CD4-positive, alpha-beta T cell (primary cell): ENCODE measurements around the gene DCLRE1B. TPM values are rescaled to one million over a fixed set of nuclear protein-coding genes. Genes with fewer than 3 reads are reported as not detected.

Experiments used
- ATAC-seq: fragments of 200-7000 bp; cut with Tn5 transposase; one replicate; pipeline ENCODE4 v1.10.0; 2022; ENCODE audit warnings: mild to moderate bottlenecking; ENCODE audit not compliant: poor library complexity
- CTCF ChIA-PET: fragments of 350-600 bp; sonication (Branson Sonifier 250); formaldehyde crosslinking; loops from one replicate; lab custom pipeline; 2021; ENCODE audit warnings: antibody characterized with exemption, inconsistent platforms; lab: Charles Lee
- POLR2A ChIA-PET: fragments of 350-600 bp; sonication (Branson Sonifier 250); formaldehyde crosslinking; loops from one replicate; lab custom pipeline; 2021; ENCODE audit warnings: antibody characterized with exemption, inconsistent platforms; lab: Charles Lee
- DNase-seq, 14 experiments: peaks; one replicate each; pipeline ENCODE4 v3.0.0-alpha.2; 2013 to 2020; ENCODE audit warnings: mixed read lengths in 2 of 14
- H3K27ac ChIP-seq, 2 donors: one replicate each; pipeline versions ENCODE4 v1.5.1 to v1.7.0; 2013; ENCODE audit warnings: low read length in 2 of 2, low read depth in 1 of 2, mild to moderate bottlenecking in 1 of 2
- H3K27me3 ChIP-seq, 2 experiments: 1 replicate in 1 of 2; 2 replicates in 1 of 2; pipeline versions ENCODE4 v1.6.1 to v1.7.0; 2013; ENCODE audit warnings: low read length in 2 of 2, control low read depth in 1 of 2, mild to moderate bottlenecking in 1 of 2, moderate library complexity in 1 of 2; ENCODE audit not compliant: insufficient read depth in 2 of 2, control insufficient read depth in 1 of 2
- H3K36me3 ChIP-seq: one replicate; pipeline ENCODE4 v1.6.1; 2013; ENCODE audit warnings: low read length, control low read depth; ENCODE audit not compliant: insufficient read depth
- H3K4me1 ChIP-seq: one replicate; pipeline ENCODE4 v1.6.1; 2013; ENCODE audit warnings: low read length, control low read depth; ENCODE audit not compliant: insufficient read depth
- H3K4me3 ChIP-seq: one replicate; pipeline ENCODE4 v1.5.1; 2013; ENCODE audit warnings: mild to moderate bottlenecking, low read length, moderate library complexity
- H3K9me3 ChIP-seq, 2 experiments: 1 replicate in 1 of 2; 2 replicates in 1 of 2; pipeline versions ENCODE4 v1.6.1 to v1.7.0; 2013; ENCODE audit warnings: low read length in 2 of 2, mild to moderate bottlenecking in 2 of 2, control low read depth in 1 of 2, moderate library complexity in 1 of 2; ENCODE audit not compliant: control insufficient read depth in 1 of 2, insufficient read depth in 1 of 2
- H3K27ac Mint-ChIP-seq: one replicate; pipeline ENCODE4 v1.8.0; 2020; ENCODE audit warnings: mixed read lengths
- H3K27me3 Mint-ChIP-seq: one replicate; pipeline ENCODE4 v1.8.0; 2021; ENCODE audit warnings: mixed read lengths
- H3K36me3 Mint-ChIP-seq: one replicate; pipeline ENCODE4 v1.8.0; 2021; ENCODE audit warnings: low read depth, mixed read lengths
- H3K4me1 Mint-ChIP-seq: one replicate; pipeline ENCODE4 v1.8.0; 2021; ENCODE audit warnings: low read depth, mixed read lengths
- H3K4me3 Mint-ChIP-seq: one replicate; pipeline ENCODE4 v1.8.0; 2020; ENCODE audit warnings: mild to moderate bottlenecking, mixed read lengths
- H3K9me3 Mint-ChIP-seq: one replicate; pipeline ENCODE4 v1.8.0; 2020; ENCODE audit warnings: mixed read lengths
- CTCF ChIP-seq: fragments of 200-600 bp; IDR thresholded peaks from one replicate; pipeline ENCODE4 v1.8.0; 2022; ENCODE audit warnings: antibody characterized with exemption, mild to moderate bottlenecking
- intact Hi-C, 2 experiments: fragments of 100-400 bp; cut with DNase I in 1 of 2; cut with micrococcal nuclease in 1 of 2; formaldehyde crosslinking; loops; one replicate each; pipeline versions ENCODE4 v1.15.1 to v1.9.0; 2023 to 2025; cut with DNase I, micrococcal nuclease
- total RNA-seq, 174 experiments: library from RNA in 2 of 174; stranded (reverse) in 2 of 174; gene quantifications; one replicate each; pipeline ENCODE4 v1.2.3 and lab custom pipeline; 2021 to 2026

The DCLRE1B gene
- total RNA-seq, 2 experiments from 2014 or later: 6.4 to 6.8 TPM

GRCh38 chr1:113898241-113898814 lies 6.8 kb upstream of the DCLRE1B start:
- H3K4me3 ChIP-seq: no peak overlapping the region
- POLR2A ChIA-PET: interaction anchor here (1.3 kb wide), 1 partner anchor 26 kb away, joined by 3 read pairs; no protein-coding TSS in a partner anchor
- TF ChIP-seq CTCF: no peak
- Mint-ChIP-seq H3K36me3 (peaks cover 96% of the 10 kb centered on the region), H3K4me3 (no peak overlapping the region), H3K27me3 (no peaks in the 10 kb centered on the region), H3K4me1 (peaks cover 39% of the 10 kb centered on the region), H3K27ac (peak overlapping the region; percentile 19), H3K9me3 (no peaks in the 10 kb centered on the region)
- ATAC-seq: no peak
- H3K27ac ChIP-seq: no peak overlapping the region
- H3K9me3 ChIP-seq: no peaks in the 10 kb centered on the region
- peaks cover 17% of the 10 kb centered on the region for H3K4me1 ChIP-seq
- no peak for DNase-seq
- peaks cover 77% of the 10 kb centered on the region for H3K36me3 ChIP-seq
- intact Hi-C loops: no loop called here
- no peaks in the 10 kb centered on the region for H3K27me3 ChIP-seq
- CTCF ChIA-PET: interaction anchor here (1.3 kb wide), 1 partner anchor 48 kb away, joined by 3 read pairs; no protein-coding TSS in a partner anchor

GRCh38 chr1:113899111-113899510 lies 6.0 kb upstream of the DCLRE1B start:
- TF ChIP-seq CTCF: no peak
- Histone ChIP-seq H3K4me3 (no peak overlapping the region), H3K36me3 (peaks cover 71% of the 10 kb centered on the region), H3K9me3 (no peaks in the 10 kb centered on the region), H3K27ac (no peak overlapping the region), H3K4me1 (peaks cover 24% of the 10 kb centered on the region), H3K27me3 (no peaks in the 10 kb centered on the region)
- ChIA-PET POLR2A (interaction anchor here (0.6 to 0.7 kb wide), 2 partner anchors 32 to 447 kb away, joined by 3 to 4 read pairs; no protein-coding TSS in a partner anchor), CTCF (interaction anchor here (1.3 kb wide), 1 partner anchor 47 kb away, joined by 3 read pairs; no protein-coding TSS in a partner anchor)
- H3K4me1 Mint-ChIP-seq: peaks cover 47% of the 10 kb centered on the region
- no peak for ATAC-seq
- intact Hi-C loops: no loop called here
- no peak overlapping the region for H3K27ac Mint-ChIP-seq
- H3K27me3 Mint-ChIP-seq: no peaks in the 10 kb centered on the region
- no peak overlapping the region for H3K4me3 Mint-ChIP-seq
- no peak for DNase-seq
- H3K36me3 Mint-ChIP-seq: peaks cover 92% of the 10 kb centered on the region
- H3K9me3 Mint-ChIP-seq: no peaks in the 10 kb centered on the region

GRCh38 chr1:113901191-113901590 lies 3.9 kb upstream of the DCLRE1B start:
- peaks cover 64% of the 10 kb centered on the region for H3K4me1 Mint-ChIP-seq

More at GRCh38 chr1:113901191-113901590, 3.9 kb upstream of the DCLRE1B start:
- Histone ChIP-seq H3K27ac (no peak overlapping the region), H3K9me3 (no peaks in the 10 kb centered on the region), H3K4me1 (peaks cover 39% of the 10 kb centered on the region), H3K27me3 (no peaks in the 10 kb centered on the region), H3K4me3 (no peak overlapping the region), H3K36me3 (peaks cover 50% of the 10 kb centered on the region)
- ChIA-PET POLR2A (interaction anchor here (1.0 to 1.2 kb wide), 3 partner anchors 28 to 89 kb away, joined by 3 to 5 read pairs (median 3); partner anchors contain the start of genes HIPK1 and RSBN1), CTCF (interaction anchor here (1.1 to 6.1 kb wide), 4 partner anchors 13 to 66 kb away, joined by 3 to 60 read pairs (median 4); partner anchors contain the start of gene HIPK1)
- no peak for TF ChIP-seq CTCF
- H3K27me3 Mint-ChIP-seq: no peaks in the 10 kb centered on the region
- H3K9me3 Mint-ChIP-seq: no peaks in the 10 kb centered on the region
- no peak overlapping the region for H3K4me3 Mint-ChIP-seq
- intact Hi-C loops: no loop called here
- H3K27ac Mint-ChIP-seq: no peak overlapping the region
- ATAC-seq (no peak), DNase-seq (peak in 1 of 14 experiments; percentile 25)
- H3K36me3 Mint-ChIP-seq: peaks cover 81% of the 10 kb centered on the region
